ENCODE measurements around the gene ZHX3. TPM values are rescaled to one million over a fixed set of nuclear protein-coding genes. Genes with fewer than 3 reads are reported as not detected.

ZHX3 gene
- total RNA-seq, 6 experiments from 2014 or later, result 17.6 to 47.4 (median 26.2) TPM

GRCh38 chr20:41217422-41217821 lies 100.1 kb downstream of the ZHX3 start:
- Histone ChIP-seq H3K9me3 (no peaks in the 10 kb centered on the region), H3K27ac (no peak overlapping the region), H3K4me3 (no peak overlapping the region), H3K4me1 (no peaks in the 10 kb centered on the region), H3K27me3 (no peaks in the 10 kb centered on the region), H3K36me3 (no peaks in the 10 kb centered on the region)
- DNase-seq (no peak), ATAC-seq (no peak)
- intact Hi-C loops (cut with DNase I), result no loop called here
- TF ChIP-seq POLR2A (IDR thresholded peaks at IDR 0.05), result no peak
- TF ChIP-seq, protein P1, sequence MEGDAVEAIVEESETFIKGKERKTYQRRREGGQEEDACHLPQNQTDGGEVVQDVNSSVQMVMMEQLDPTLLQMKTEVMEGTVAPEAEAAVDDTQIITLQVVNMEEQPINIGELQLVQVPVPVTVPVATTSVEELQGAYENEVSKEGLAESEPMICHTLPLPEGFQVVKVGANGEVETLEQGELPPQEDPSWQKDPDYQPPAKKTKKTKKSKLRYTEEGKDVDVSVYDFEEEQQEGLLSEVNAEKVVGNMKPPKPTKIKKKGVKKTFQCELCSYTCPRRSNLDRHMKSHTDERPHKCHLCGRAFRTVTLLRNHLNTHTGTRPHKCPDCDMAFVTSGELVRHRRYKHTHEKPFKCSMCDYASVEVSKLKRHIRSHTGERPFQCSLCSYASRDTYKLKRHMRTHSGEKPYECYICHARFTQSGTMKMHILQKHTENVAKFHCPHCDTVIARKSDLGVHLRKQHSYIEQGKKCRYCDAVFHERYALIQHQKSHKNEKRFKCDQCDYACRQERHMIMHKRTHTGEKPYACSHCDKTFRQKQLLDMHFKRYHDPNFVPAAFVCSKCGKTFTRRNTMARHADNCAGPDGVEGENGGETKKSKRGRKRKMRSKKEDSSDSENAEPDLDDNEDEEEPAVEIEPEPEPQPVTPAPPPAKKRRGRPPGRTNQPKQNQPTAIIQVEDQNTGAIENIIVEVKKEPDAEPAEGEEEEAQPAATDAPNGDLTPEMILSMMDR (IDR thresholded peaks at IDR 0.05), result no peak
- 89% methylated on average over 3 of the region's 5 CpGs for WGBS (ENCODE audit: insufficient coverage, low coverage, low lambda C conversion rate, missing lambda C conversion rate)

GRCh38 chr20:41214666-41215065 lies 102.9 kb downstream of the ZHX3 start:
- Histone ChIP-seq H3K27ac (no peak overlapping the region), H3K9me3 (no peaks in the 10 kb centered on the region), H3K27me3 (no peaks in the 10 kb centered on the region), H3K4me1 (no peaks in the 10 kb centered on the region), H3K4me3 (no peak overlapping the region), H3K36me3 (no peaks in the 10 kb centered on the region)
- ATAC-seq (no peak), DNase-seq (no peak)
- intact Hi-C loops (cut with DNase I), result no loop called here
- TF ChIP-seq, protein P1 (IDR thresholded peaks at IDR 0.05), result no peak
- no peak for TF ChIP-seq POLR2A (IDR thresholded peaks at IDR 0.05)
- WGBS (ENCODE audit: insufficient coverage, low coverage, low lambda C conversion rate, missing lambda C conversion rate), result 92% methylated on average over 3 of the region's 3 CpGs

GRCh38 chr20:41214202-41214601 lies 103.3 kb downstream of the ZHX3 start:
- TF ChIP-seq, protein P1 (IDR thresholded peaks at IDR 0.05), result no peak
- no peak for TF ChIP-seq POLR2A (IDR thresholded peaks at IDR 0.05)
- no peaks in the 10 kb centered on the region for H3K27me3 ChIP-seq
- DNase-seq (no peak), ATAC-seq (no peak)
- no peak overlapping the region for H3K4me3 ChIP-seq
- no peaks in the 10 kb centered on the region for H3K9me3 ChIP-seq
- H3K4me1 ChIP-seq, result no peaks in the 10 kb centered on the region
- no peaks in the 10 kb centered on the region for H3K36me3 ChIP-seq
- intact Hi-C loops (cut with DNase I), result no loop called here
- WGBS (ENCODE audit: insufficient coverage, low coverage, low lambda C conversion rate, missing lambda C conversion rate), result 94% methylated on average over 3 of the region's 3 CpGs
- H3K27ac ChIP-seq, result no peak overlapping the region

GRCh38 chr20:41213150-41213820 lies 104.2 kb downstream of the ZHX3 start:
- intact Hi-C loops (cut with DNase I), result no loop called here
- Histone ChIP-seq H3K9me3 (no peaks in the 10 kb centered on the region), H3K4me1 (no peaks in the 10 kb centered on the region), H3K27me3 (no peaks in the 10 kb centered on the region), H3K36me3 (no peaks in the 10 kb centered on the region), H3K27ac (no peak overlapping the region), H3K4me3 (no peak overlapping the region)
- ATAC-seq, result peak in 1 of 4 donors; percentile 17
- no peak for DNase-seq
- 82% methylated on average over 1 of the region's 1 CpG for WGBS (ENCODE audit: insufficient coverage, low coverage, low lambda C conversion rate, missing lambda C conversion rate)
- TF ChIP-seq, protein P1 (IDR thresholded peaks at IDR 0.05), result no peak
- no peak for TF ChIP-seq POLR2A (IDR thresholded peaks at IDR 0.05)

Measured in right lobe of liver (tissue), 6 donors.